HCT116 (cell line): ENCODE data around the gene LCT.

Experiments used
- ATF3 ChIP-seq: IDR thresholded peaks from 2 replicates; pipeline ENCODE4 v1.6.1; 2012
- CBX3 ChIP-seq: IDR thresholded peaks from 2 replicates; pipeline ENCODE4 v1.6.1; 2012; ENCODE audit warnings: low read depth
- CTCF ChIP-seq, 3 experiments: fragments of 200-600 bp in 1 of 3; sonication (generic) in 1 of 3; IDR thresholded peaks in 2 of 3; conservative IDR thresholded peaks in 1 of 3; 2 replicates each; pipeline ENCODE4 v1.5.1; 2012 to 2017; ENCODE audit warnings: low read depth in 2 of 3, low read length in 2 of 3, antibody characterized with exemption in 1 of 3, borderline replicate concordance in 1 of 3, control low read depth in 1 of 3, mild to moderate bottlenecking in 1 of 3, mixed read lengths in 1 of 3, mixed run types in 1 of 3, moderate library complexity in 1 of 3; ENCODE audit not compliant: insufficient read depth in 1 of 3
- JUND ChIP-seq: IDR thresholded peaks from 2 replicates; pipeline ENCODE4 v1.6.1; 2012
- MAX ChIP-seq: IDR thresholded peaks from 2 replicates; pipeline ENCODE4 v1.6.1; 2012
- POLR2A ChIP-seq: IDR thresholded peaks from 2 replicates; pipeline ENCODE4 v1.7.0; 2011; ENCODE audit warnings: borderline replicate concordance; ENCODE audit not compliant: insufficient read depth, insufficient read length; ENCODE audit errors: extremely low read depth
- RAD21 ChIP-seq: IDR thresholded peaks from 2 replicates; pipeline ENCODE4 v1.6.1; 2012; ENCODE audit warnings: low read depth, mild to moderate bottlenecking
- REST ChIP-seq: IDR thresholded peaks from 2 replicates; pipeline ENCODE4 v1.6.1; 2012; ENCODE audit warnings: low read depth
- SRF ChIP-seq: IDR thresholded peaks from 2 replicates; pipeline ENCODE4 v1.6.1; 2012; ENCODE audit warnings: low read depth
- ZFX ChIP-seq: fragments of 450-650 bp; IDR thresholded peaks from 2 replicates; pipeline ENCODE4 v1.6.1; 2017

GRCh38 chr2:135768863-135769262, 68.1 kb downstream of the LCT start:
- TF ChIP-seq ATF3 (no peak), POLR2A (no peak), CTCF (IDR thresholded peaks at IDR 0.05 in 2 of 3, conservative IDR thresholded peaks at IDR 0.05 in 1 of 3; ENCODE audit: borderline replicate concordance in 1 of 3, insufficient read depth in 1 of 3, low read depth in 2 of 3, low read length in 2 of 3) (no peak), REST (no peak), JUND (no peak), RAD21 (no peak), ZFX (no peak), SRF (no peak), MAX (no peak), CBX3 (no peak)
